Activated CD4-positive, alpha-beta T cell treated with anti-CD3 and anti-CD28 coated beads, Interleukin-2, amount 10 ng/mL, durations not matched to agents 7 days and 5 days (primary cell): ENCODE results near the gene JDP2. TPM values are rescaled to one million over a fixed set of nuclear protein-coding genes. Genes with fewer than 3 reads are reported as not detected.

ENCODE experiments used
- CTCF ChIA-PET: fragments of 350-600 bp; sonication (Branson Sonifier 250); formaldehyde crosslinking; loops from one replicate; lab custom pipeline; 2021; ENCODE audit warnings: antibody characterized with exemption; lab: Charles Lee
- POLR2A ChIA-PET: fragments of 350-600 bp; sonication (Branson Sonifier 250); formaldehyde crosslinking; loops from one replicate; lab custom pipeline; 2021; ENCODE audit warnings: antibody characterized with exemption; lab: Charles Lee
- DNase-seq: peaks from one replicate; pipeline ENCODE4 v3.0.0-alpha.2; 2020
- H3K27ac Mint-ChIP-seq: one replicate; pipeline ENCODE4 v1.8.0; 2021; ENCODE audit warnings: mild to moderate bottlenecking, moderate library complexity, mixed read lengths
- H3K27me3 Mint-ChIP-seq: one replicate; pipeline ENCODE4 v1.8.0; 2021; ENCODE audit warnings: mixed read lengths
- H3K36me3 Mint-ChIP-seq: one replicate; pipeline ENCODE4 v1.8.0; 2021; ENCODE audit warnings: low read depth, mixed read lengths
- H3K4me1 Mint-ChIP-seq: one replicate; pipeline ENCODE4 v1.8.0; 2021; ENCODE audit warnings: mixed read lengths
- H3K4me3 Mint-ChIP-seq: one replicate; pipeline ENCODE4 v1.8.0; 2021; ENCODE audit warnings: mild to moderate bottlenecking, moderate library complexity, mixed read lengths
- H3K9me3 Mint-ChIP-seq: one replicate; pipeline ENCODE4 v1.8.0; 2021; ENCODE audit warnings: mixed read lengths
- total RNA-seq, 2 experiments: library from RNA; stranded (reverse); gene quantifications; one replicate each; pipeline ENCODE4 v1.2.3, GENCODE V29; 2021

JDP2 gene
- total RNA-seq, 2 experiments from 2014 or later = 0.99 to 1.6 TPM

DNA sequence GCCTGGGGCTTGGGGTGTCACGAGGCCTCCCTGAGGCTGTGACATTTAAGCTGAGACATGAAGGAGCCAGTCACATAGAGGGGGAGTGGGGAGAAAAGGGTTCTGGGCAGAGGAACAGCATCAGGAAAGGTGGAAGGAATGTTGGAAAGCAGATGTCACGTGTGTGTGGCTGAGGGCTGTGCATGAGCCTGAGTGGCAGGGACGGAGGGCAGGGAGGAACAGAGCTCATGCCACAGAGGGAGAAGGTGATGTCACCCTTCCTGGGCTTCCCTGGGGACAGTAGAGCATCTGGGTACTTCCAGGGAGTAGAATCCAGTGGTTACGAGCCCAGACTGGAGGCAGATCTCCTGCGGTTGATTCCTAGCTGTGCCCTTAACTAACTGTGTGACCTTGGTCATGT is 32.0 kb upstream of the JDP2 start:
- Mint-ChIP-seq H3K4me1 (peaks cover 14% of the 10 kb centered on the region), H3K27ac (no peak overlapping the region), H3K36me3 (no peaks in the 10 kb centered on the region), H3K9me3 (peaks cover 3% of the 10 kb centered on the region), H3K27me3 (peaks cover 8% of the 10 kb centered on the region), H3K4me3 (no peak overlapping the region)
- POLR2A ChIA-PET = no interaction called here
- DNase-seq = no peak
- CTCF ChIA-PET = interaction anchor here (1.6 kb wide), 2 partner anchors 19 to 32 kb away, joined by 3 to 4 read pairs; no protein-coding TSS in a partner anchor

DNA sequence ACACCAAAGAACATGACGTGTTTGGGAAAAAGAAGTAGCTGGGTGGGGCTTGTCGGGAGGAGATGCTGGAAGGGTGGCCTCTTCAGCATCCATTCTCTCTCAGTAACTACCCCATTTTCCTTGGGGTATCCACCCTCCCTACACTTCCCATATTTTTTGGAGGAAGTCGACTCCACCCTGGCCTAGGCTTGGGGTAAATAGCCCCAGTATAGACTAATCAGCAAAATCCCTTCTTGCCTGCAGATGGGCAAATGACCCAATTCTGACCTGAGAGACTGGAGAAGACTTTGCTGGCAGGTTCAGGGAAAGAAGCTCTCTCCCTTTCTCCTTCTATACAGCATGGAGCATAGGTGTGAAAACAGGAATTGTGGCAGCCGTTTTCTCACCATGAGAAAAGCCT is 28.5 kb upstream of the JDP2 start:
- no peaks in the 10 kb centered on the region for H3K36me3 Mint-ChIP-seq
- ChIA-PET CTCF (interaction anchor here (2.4 kb wide), 1 partner anchor 18 kb away, joined by 6 read pairs; no protein-coding TSS in a partner anchor), POLR2A (no interaction called here)
- DNase-seq = no peak
- peak overlapping the region; percentile 71 for H3K27ac Mint-ChIP-seq
- H3K4me3 Mint-ChIP-seq = no peak overlapping the region
- peaks cover 22% of the 10 kb centered on the region for H3K4me1 Mint-ChIP-seq
- peaks cover 3% of the 10 kb centered on the region for H3K9me3 Mint-ChIP-seq
- H3K27me3 Mint-ChIP-seq = peaks cover 9% of the 10 kb centered on the region

DNA sequence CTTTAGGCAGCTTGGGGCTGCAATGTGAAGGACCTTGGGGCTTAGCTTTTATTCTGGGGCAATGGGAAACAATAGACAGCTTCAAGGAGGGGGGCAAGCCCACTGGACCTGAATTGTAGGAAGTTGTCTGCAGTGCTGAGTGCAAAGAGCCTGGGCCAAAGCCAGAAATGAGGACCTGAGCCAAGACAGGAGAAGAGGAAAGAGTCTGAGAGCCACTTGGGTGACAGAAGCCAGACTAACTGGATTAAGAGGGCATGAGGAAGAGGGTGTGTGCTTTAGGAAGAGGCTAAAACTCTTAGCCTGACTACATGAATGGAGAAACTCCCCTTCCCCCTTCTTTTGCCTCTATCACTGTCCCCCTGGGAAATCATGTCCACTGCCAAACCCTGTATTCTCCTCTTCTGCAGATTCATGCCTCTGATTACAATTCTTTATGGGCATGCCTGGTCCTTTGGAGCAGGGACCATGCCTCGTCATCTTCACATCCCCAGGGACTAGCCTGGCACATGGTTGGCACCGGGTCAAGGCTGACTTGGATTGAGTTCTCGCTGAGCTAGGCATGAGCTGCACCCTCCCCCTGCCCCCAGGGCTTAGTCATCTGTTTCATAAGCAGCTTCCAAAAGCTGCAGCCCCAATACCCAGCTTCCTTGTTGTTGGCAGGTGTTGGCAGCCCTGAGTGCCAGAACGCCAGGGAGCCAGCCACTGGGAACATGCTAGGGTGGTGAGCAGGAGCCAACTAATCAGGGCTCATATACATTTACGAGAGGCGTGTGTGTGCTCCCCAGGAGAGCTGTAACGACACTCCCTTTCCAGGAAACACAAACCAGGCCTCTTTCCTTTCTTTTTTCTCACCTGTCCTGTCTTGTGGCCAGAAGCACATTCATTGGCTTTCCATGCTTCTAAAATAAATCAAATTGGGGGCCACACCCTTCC is 27.7 kb upstream of the JDP2 start:
- POLR2A ChIA-PET = no interaction called here
- no peak for DNase-seq
- no peak overlapping the region for H3K4me3 Mint-ChIP-seq
- peaks cover 3% of the 10 kb centered on the region for H3K9me3 Mint-ChIP-seq
- CTCF ChIA-PET = interaction anchor here (1.3 to 2.4 kb wide), 2 partner anchors 19 to 50 kb away, joined by 4 to 6 read pairs; no protein-coding TSS in a partner anchor
- H3K36me3 Mint-ChIP-seq = no peaks in the 10 kb centered on the region
- peaks cover 13% of the 10 kb centered on the region for H3K27me3 Mint-ChIP-seq
- peaks cover 22% of the 10 kb centered on the region for H3K4me1 Mint-ChIP-seq
- H3K27ac Mint-ChIP-seq = peak overlapping the region; percentile 73

DNA sequence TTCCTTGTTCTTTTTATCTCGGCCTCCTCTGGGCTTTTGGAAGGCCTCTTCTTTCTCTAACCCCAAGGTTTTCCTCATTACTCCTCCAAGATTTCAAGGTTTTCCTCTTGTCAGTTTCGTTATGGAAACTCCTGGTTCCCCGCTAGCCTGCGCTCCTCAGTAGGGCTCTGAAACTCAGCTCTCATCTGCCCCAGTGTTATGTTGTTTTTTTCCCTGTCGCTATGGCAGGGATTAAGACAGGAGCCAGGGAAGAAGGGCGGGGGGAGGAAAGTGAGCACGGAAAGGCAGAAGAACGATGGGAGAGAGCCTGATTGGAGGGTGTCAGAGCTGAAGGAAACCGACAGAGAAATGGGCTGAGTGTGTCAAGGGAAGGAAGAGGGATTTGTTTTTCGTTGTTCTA is 26.5 kb upstream of the JDP2 start:
- Mint-ChIP-seq H3K27ac (no peak overlapping the region), H3K4me3 (no peak overlapping the region), H3K4me1 (peaks cover 22% of the 10 kb centered on the region), H3K9me3 (peaks cover 3% of the 10 kb centered on the region), H3K36me3 (no peaks in the 10 kb centered on the region), H3K27me3 (peaks cover 10% of the 10 kb centered on the region)
- POLR2A ChIA-PET = no interaction called here
- CTCF ChIA-PET = no interaction called here
- no peak for DNase-seq

DNA sequence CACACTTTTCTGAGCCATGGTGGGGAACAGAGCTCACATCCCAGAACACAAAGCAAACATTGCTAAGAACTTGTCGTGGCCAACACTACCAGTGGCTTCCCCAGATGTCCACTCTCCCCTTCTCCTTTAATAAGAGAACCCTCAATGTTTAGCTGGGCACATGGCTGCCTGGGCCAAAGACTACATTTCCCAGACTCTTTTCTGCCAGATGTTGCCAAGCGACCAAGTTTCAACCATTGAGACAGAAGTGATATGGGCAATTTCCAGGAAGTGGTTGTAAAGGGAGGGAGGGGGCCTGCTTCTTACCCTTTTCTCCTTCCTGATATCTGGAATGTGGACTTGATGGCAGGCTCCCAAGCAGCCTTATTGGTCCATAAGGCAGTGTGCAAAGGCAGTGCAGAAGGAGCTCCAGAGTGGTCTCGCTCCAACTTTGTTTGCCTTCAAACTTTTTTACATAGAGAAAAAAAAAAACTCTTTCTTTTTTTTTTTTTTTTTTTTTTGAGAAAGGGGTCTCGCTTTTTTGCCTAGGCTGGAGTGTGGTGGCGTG is 24.9 kb upstream of the JDP2 start:
- H3K9me3 Mint-ChIP-seq = peaks cover 3% of the 10 kb centered on the region
- H3K27me3 Mint-ChIP-seq = peaks cover 10% of the 10 kb centered on the region
- H3K4me1 Mint-ChIP-seq = peaks cover 22% of the 10 kb centered on the region
- ChIA-PET POLR2A (no interaction called here), CTCF (no interaction called here)
- no peak overlapping the region for H3K4me3 Mint-ChIP-seq
- no peaks in the 10 kb centered on the region for H3K36me3 Mint-ChIP-seq
- H3K27ac Mint-ChIP-seq = no peak overlapping the region
- DNase-seq = no peak

DNA sequence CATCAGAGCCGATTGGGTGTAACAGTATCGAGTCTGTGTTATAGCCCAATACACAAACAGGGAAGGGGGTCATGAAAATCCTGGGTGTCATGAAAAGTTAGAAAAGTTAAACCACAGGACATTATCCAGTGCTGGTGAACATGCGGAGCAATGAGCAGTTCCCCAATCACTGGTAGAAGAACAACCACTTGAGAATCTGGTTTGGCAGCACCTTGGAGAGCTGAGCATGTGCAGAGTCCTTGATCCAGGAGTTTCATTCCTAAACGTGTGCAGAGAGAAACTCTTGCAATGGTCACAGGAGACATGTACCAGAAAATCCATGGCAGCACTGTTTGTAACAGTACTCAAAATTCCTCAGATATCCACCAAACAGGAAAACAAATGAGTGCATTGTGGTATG is 23.0 kb upstream of the JDP2 start:
- H3K27me3 Mint-ChIP-seq = peaks cover 4% of the 10 kb centered on the region
- no peaks in the 10 kb centered on the region for H3K36me3 Mint-ChIP-seq
- no peak overlapping the region for H3K4me3 Mint-ChIP-seq
- ChIA-PET CTCF (interaction anchor here (1.4 kb wide), 1 partner anchor 11 kb away, joined by 3 read pairs; no protein-coding TSS in a partner anchor), POLR2A (no interaction called here)
- no peaks in the 10 kb centered on the region for H3K9me3 Mint-ChIP-seq
- H3K27ac Mint-ChIP-seq = no peak overlapping the region
- no peak for DNase-seq
- peaks cover 18% of the 10 kb centered on the region for H3K4me1 Mint-ChIP-seq

DNA sequence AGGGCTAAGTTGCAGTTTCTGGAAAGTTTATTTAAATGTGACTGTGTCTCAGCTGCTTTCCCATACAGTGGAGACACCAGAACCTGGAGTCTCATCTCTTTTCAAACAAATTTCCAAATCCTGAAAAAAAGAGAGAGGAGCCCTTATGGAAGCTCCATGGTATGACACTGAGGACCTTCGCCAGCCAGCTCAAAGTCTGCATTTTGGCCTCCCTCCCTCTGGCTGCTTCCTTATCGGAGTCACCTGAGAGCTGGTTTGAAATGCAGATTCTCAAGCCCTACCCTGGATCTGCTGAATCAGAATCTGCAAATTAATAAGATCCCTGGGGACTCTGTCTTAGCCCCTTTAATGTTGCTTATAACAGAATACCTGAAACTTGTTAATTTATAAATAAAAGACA is 21.7 kb upstream of the JDP2 start:
- POLR2A ChIA-PET = no interaction called here
- no peak for DNase-seq
- H3K27ac Mint-ChIP-seq = no peak overlapping the region
- H3K9me3 Mint-ChIP-seq = no peaks in the 10 kb centered on the region
- no peaks in the 10 kb centered on the region for H3K36me3 Mint-ChIP-seq
- CTCF ChIA-PET = interaction anchor here (0.7 to 1.4 kb wide), 2 partner anchors 9 kb away, joined by 3 read pairs; no protein-coding TSS in a partner anchor
- no peak overlapping the region for H3K4me3 Mint-ChIP-seq
- peaks cover 4% of the 10 kb centered on the region for H3K27me3 Mint-ChIP-seq
- peaks cover 5% of the 10 kb centered on the region for H3K4me1 Mint-ChIP-seq

DNA sequence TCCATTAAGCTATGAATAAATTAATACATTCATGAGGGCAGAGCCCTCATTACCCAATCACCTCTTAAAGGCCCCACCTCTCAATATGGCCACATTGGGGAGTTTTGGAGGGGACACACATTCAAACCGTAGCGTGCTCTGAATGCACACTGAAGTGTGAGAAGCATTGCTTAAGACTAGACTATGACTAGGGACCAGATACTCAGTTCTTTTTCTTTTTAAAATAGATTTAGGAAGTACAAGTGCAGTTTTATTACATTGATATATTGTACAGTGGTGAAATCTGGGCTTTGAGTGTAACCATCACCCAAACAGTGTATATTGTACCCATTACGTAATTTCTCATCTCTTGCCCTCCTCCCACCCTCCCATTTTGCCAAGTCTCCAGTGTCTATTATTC is 21.0 kb upstream of the JDP2 start:
- CTCF ChIA-PET = no interaction called here
- Mint-ChIP-seq H3K36me3 (no peaks in the 10 kb centered on the region), H3K4me3 (no peak overlapping the region), H3K9me3 (no peaks in the 10 kb centered on the region), H3K27me3 (peaks cover 4% of the 10 kb centered on the region), H3K4me1 (no peaks in the 10 kb centered on the region), H3K27ac (no peak overlapping the region)
- no peak for DNase-seq
- POLR2A ChIA-PET = no interaction called here

DNA sequence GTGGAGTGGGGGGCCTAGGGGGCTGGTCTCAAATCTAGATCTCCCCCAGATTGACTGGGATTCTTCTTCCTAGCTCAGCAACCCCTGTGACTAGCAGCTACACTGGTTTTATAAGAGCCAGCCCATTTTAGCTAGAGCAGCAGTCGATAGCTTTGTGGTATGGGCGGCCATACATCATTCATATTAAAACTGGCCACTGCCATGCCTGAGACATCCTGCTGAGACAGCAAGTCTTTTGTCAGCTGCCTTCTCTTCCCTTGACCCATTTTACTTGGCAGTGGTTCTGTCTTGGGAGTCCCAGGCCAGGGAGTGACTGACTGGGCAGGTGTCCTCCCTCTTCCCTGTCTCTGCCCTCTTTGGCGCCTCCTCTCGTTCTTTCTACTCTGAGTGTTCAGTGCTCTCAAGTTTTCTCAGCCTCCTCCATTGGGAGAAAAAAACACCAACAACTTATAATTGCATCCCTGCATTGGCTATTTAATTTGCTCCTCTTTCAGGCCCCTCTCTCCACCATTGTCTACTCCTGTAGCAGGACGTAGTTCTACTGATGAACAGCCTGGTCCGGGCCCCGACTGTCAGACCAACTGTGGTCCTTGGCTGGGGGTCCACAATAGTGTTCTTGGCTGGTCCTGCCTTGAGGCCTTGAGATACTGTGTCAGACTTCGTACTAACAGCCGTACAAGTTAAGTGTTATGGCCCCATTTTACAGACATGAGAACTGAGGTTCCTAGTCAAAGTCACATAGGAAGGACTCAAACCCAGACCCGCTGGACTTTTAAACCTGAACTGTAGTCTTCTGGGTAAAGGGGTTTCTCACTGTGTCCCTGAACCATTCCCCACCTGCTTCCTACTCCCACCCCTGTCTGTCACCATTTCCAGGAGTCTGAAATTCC is 18.3 kb upstream of the JDP2 start:
- ChIA-PET POLR2A (no interaction called here), CTCF (interaction anchor here (1.3 kb wide), 1 partner anchor 20 kb away, joined by 3 read pairs; no protein-coding TSS in a partner anchor)
- Mint-ChIP-seq H3K4me3 (no peak overlapping the region), H3K4me1 (no peaks in the 10 kb centered on the region), H3K36me3 (no peaks in the 10 kb centered on the region), H3K9me3 (no peaks in the 10 kb centered on the region), H3K27ac (no peak overlapping the region), H3K27me3 (peaks cover 2% of the 10 kb centered on the region)
- DNase-seq = no peak

DNA sequence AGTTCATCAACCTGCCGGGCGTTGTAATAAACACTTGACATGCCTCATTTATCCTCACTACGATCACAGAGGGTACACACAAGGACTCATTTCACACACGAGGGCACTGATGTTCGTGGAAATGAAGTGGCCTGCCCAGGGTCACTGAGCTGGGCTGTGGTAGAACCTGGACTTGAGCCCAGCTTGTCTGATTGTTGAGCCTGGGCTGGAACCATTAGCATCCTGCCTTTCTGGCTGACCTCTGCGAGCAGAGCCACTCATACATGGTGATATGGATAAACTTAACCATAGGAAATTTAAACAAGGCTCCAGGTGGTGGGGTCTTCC is 16.6 kb upstream of the JDP2 start:
- ChIA-PET POLR2A (no interaction called here), CTCF (interaction anchor here (1.3 kb wide), 1 partner anchor 21 kb away, joined by 3 read pairs; no protein-coding TSS in a partner anchor)
- Mint-ChIP-seq H3K27ac (no peak overlapping the region), H3K27me3 (no peaks in the 10 kb centered on the region), H3K36me3 (no peaks in the 10 kb centered on the region), H3K9me3 (no peaks in the 10 kb centered on the region), H3K4me1 (no peaks in the 10 kb centered on the region), H3K4me3 (no peak overlapping the region)
- DNase-seq = no peak

DNA sequence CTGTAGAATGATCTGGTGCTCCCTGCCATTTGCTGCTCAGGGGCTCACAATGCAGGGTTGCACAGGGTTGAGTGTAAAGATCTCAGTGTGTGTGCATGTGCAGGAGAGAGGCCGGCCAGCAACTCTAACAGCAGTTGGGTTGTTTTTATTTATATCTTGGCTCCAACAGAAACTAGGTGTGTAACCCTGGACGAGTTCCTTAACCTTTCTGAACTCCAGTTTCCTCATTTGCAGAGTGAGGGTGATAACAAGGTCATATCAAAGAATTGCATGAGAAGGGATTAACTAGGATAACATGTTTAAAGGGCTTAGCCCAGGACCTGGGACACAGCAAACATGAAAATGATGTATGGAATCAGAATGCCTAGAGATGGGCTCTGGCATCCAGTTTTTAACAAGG is 14.8 kb upstream of the JDP2 start:
- no peaks in the 10 kb centered on the region for H3K36me3 Mint-ChIP-seq
- H3K27me3 Mint-ChIP-seq = no peaks in the 10 kb centered on the region
- H3K4me1 Mint-ChIP-seq = no peaks in the 10 kb centered on the region
- POLR2A ChIA-PET = no interaction called here
- DNase-seq = no peak
- CTCF ChIA-PET = no interaction called here
- no peak overlapping the region for H3K4me3 Mint-ChIP-seq
- H3K27ac Mint-ChIP-seq = no peak overlapping the region
- H3K9me3 Mint-ChIP-seq = no peaks in the 10 kb centered on the region

DNA sequence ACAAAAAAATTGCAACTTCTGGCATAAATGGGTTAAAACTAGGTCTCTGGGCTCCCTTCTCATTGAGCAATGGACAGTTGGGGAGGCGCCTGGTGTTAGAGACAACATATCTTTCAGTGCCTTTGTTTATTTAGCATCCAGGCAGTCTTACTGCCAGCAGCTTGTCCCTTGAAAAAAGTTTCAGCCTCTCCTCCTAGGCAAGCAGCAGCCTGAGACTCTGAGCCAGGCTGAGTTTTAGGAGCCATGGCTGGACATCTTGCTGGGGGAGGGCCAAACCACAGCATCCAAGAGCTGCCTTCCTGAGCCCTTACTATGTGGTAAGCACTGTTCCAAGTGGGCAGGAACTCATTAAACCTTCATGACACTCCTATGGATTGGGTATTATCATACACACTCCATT is 10.1 kb upstream of the JDP2 start:
- ChIA-PET CTCF (no interaction called here), POLR2A (no interaction called here)
- no peak overlapping the region for H3K27ac Mint-ChIP-seq
- no peaks in the 10 kb centered on the region for H3K36me3 Mint-ChIP-seq
- H3K9me3 Mint-ChIP-seq = no peaks in the 10 kb centered on the region
- no peak for DNase-seq
- H3K4me1 Mint-ChIP-seq = peaks cover 18% of the 10 kb centered on the region
- H3K27me3 Mint-ChIP-seq = no peaks in the 10 kb centered on the region
- no peak overlapping the region for H3K4me3 Mint-ChIP-seq
